SU-DHL-6 (cell line): Measurements from ENCODE around the gene CSNK2A3.

Experiments used
- EZH2phosphoT487 ChIP-seq: fragments of 200-600 bp; sonication (generic), shearing (Covaris generic); conservative IDR thresholded peaks from 2 replicates; pipeline ENCODE4 v1.6.1; 2018; ENCODE audit warnings: mild to moderate bottlenecking, antibody characterized with exemption, low read length, moderate library complexity, mixed read lengths
- TF ChIP-seq, protein P1 (sequence below): fragments of 200-600 bp; sonication (generic); IDR thresholded peaks from one replicate; pipeline ENCODE4 v1.5.1; 2017; ENCODE audit warnings: antibody characterized with exemption, mild to moderate bottlenecking, low read length, moderate library complexity; ENCODE audit not compliant: insufficient read depth, poor library complexity, severe bottlenecking

DNA sequence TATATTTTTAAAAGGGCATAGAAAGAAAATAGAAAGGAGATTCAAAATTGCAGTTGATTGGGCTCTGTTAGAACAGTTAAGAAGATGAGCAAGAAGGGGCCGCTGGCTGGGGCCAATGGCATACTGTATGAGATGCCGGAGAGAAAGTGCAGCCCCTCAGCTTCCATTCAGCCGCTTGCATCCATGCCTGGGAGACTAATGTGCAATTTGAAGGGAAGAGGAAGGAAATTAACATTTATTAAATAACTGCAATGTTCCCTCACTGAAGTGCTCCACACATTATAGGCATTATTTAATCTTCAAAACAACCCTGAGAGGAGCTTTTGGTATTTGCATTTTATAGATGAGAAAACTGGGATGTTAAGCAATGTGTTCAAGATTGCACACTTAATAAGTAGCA lies 44.7 kb upstream of the CSNK2A3 start:
- TF ChIP-seq, protein P1, sequence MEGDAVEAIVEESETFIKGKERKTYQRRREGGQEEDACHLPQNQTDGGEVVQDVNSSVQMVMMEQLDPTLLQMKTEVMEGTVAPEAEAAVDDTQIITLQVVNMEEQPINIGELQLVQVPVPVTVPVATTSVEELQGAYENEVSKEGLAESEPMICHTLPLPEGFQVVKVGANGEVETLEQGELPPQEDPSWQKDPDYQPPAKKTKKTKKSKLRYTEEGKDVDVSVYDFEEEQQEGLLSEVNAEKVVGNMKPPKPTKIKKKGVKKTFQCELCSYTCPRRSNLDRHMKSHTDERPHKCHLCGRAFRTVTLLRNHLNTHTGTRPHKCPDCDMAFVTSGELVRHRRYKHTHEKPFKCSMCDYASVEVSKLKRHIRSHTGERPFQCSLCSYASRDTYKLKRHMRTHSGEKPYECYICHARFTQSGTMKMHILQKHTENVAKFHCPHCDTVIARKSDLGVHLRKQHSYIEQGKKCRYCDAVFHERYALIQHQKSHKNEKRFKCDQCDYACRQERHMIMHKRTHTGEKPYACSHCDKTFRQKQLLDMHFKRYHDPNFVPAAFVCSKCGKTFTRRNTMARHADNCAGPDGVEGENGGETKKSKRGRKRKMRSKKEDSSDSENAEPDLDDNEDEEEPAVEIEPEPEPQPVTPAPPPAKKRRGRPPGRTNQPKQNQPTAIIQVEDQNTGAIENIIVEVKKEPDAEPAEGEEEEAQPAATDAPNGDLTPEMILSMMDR: no peak
- TF ChIP-seq EZH2phosphoT487: no peak
